H1 (cell line): ENCODE results near the gene CUX1. TPM values are rescaled to one million over a fixed set of nuclear protein-coding genes. Genes with fewer than 3 reads are reported as not detected.

Experiments used
- CTCF ChIA-PET: fragments of 300-600 bp; sonication (Branson Sonifier 250); formaldehyde crosslinking; loops from one replicate; lab custom pipeline; 2021; ENCODE audit not compliant: partially characterized antibody; lab: Charles Lee
- POLR2A ChIA-PET: fragments of 300-600 bp; sonication (Branson Sonifier 250); formaldehyde crosslinking; loops from one replicate; lab custom pipeline; 2021; ENCODE audit warnings: inconsistent platforms; ENCODE audit not compliant: partially characterized antibody; lab: Charles Lee
- DNase-seq, 2 experiments: peaks; one replicate each; pipeline versions ENCODE4 v3.0.0 to v3.0.0-alpha.2; 2010 to 2022; ENCODE audit warnings: low spot score in 2 of 2, low read depth in 1 of 2, mixed read lengths in 1 of 2
- FAIRE-seq: peaks from 2 replicates; lab custom pipeline; 2011; peaks lifted over from hg19 to GRCh38; lab: Jason Lieb, UNC
- H2AFZ ChIP-seq: 2 replicates; pipeline ENCODE4 v1.8.1; 2012; ENCODE audit warnings: low read length, inconsistent platforms
- H2AK5ac ChIP-seq: 2 replicates; pipeline ENCODE4 v1.6.1; 2013; ENCODE audit warnings: low read depth, low read length
- H2BK120ac ChIP-seq: replicated peaks from 2 replicates; pipeline ENCODE3; 2013; ENCODE audit warnings: low read depth, low read length, inconsistent platforms
- H2BK12ac ChIP-seq: 2 replicates; pipeline ENCODE4 v1.6.1; 2013; ENCODE audit warnings: low read depth, low read length
- H2BK15ac ChIP-seq: 2 replicates; pipeline ENCODE4 v1.6.1; 2013; ENCODE audit warnings: low read length
- H2BK20ac ChIP-seq: 2 replicates; pipeline ENCODE4 v1.6.1; 2013; ENCODE audit warnings: low read length
- H2BK5ac ChIP-seq: 2 replicates; pipeline ENCODE4 v1.6.1; 2013; ENCODE audit warnings: low read depth, low read length
- H3K14ac ChIP-seq: 2 replicates; pipeline ENCODE4 v1.6.1; 2013; ENCODE audit warnings: inconsistent platforms; ENCODE audit not compliant: insufficient read length
- H3K18ac ChIP-seq: 2 replicates; pipeline ENCODE4 v1.6.1; 2013; ENCODE audit warnings: low read length; ENCODE audit errors: extremely low read depth
- H3K23ac ChIP-seq: 2 replicates; pipeline ENCODE4 v1.6.1; 2013; ENCODE audit warnings: inconsistent platforms; ENCODE audit not compliant: insufficient read length
- H3K23me2 ChIP-seq: 2 replicates; pipeline ENCODE4 v1.6.1; 2013; ENCODE audit warnings: low read depth, low read length
- H3K27ac ChIP-seq: 2 replicates; pipeline ENCODE4 v1.6.1; 2011; ENCODE audit warnings: low read depth, low read length, inconsistent platforms
- H3K27me3 ChIP-seq, 4 experiments: replicated peaks in 1 of 4; 1 replicate in 1 of 4; 2 replicates in 3 of 4; pipeline versions ENCODE4 v1.6.1 to v1.8.1; 2011 to 2013; ENCODE audit warnings: low read length in 3 of 4, mild to moderate bottlenecking in 3 of 4, inconsistent platforms in 2 of 4, mixed read lengths in 2 of 4, moderate library complexity in 1 of 4; ENCODE audit not compliant: control insufficient read depth in 3 of 4, insufficient read depth in 3 of 4; ENCODE audit errors: extremely low read depth in 1 of 4
- H3K36me3 ChIP-seq, 4 experiments: 2 replicates each; pipeline versions ENCODE4 v1.6.1 to v1.8.1; 2011 to 2013; ENCODE audit warnings: mild to moderate bottlenecking in 4 of 4, low read length in 3 of 4, moderate library complexity in 2 of 4, control low read depth in 1 of 4, inconsistent platforms in 1 of 4; ENCODE audit not compliant: insufficient read depth in 4 of 4, control insufficient read depth in 2 of 4
- H3K4ac ChIP-seq: replicated peaks from 2 replicates; pipeline ENCODE3; 2013; ENCODE audit warnings: low read length, low read depth, mixed read lengths, inconsistent platforms; ENCODE audit not compliant: insufficient read length
- H3K4me1 ChIP-seq, 4 experiments: replicated peaks in 1 of 4; 1 replicate in 1 of 4; 2 replicates in 3 of 4; pipeline versions ENCODE4 v1.6.1 to v1.8.1; 2011 to 2013; ENCODE audit warnings: low read length in 3 of 4, inconsistent platforms in 2 of 4, mixed read lengths in 1 of 4; ENCODE audit not compliant: insufficient read depth in 4 of 4, control insufficient read depth in 3 of 4
- H3K4me2 ChIP-seq, 2 experiments: 2 replicates each; pipeline versions ENCODE4 v1.6.1 to v1.8.1; 2011 to 2013; ENCODE audit warnings: low read depth in 2 of 2, low read length in 2 of 2, control low read depth in 1 of 2, inconsistent platforms in 1 of 2, mild to moderate bottlenecking in 1 of 2; ENCODE audit not compliant: insufficient read depth in 1 of 2
- H3K4me3 ChIP-seq, 4 experiments: fragments of 200-600, 300-600 bp in 1 of 4; sonication (generic), shearing (Covaris generic), sonication (Bioruptor Twin) in 1 of 4; 2 replicates each; pipeline versions ENCODE4 v1.5.1 to v1.8.1; 2011 to 2016; ENCODE audit warnings: low read length in 4 of 4, low read depth in 3 of 4, control low read depth in 2 of 4, inconsistent platforms in 2 of 4, mild to moderate bottlenecking in 2 of 4, mixed read lengths in 1 of 4, moderate library complexity in 1 of 4; ENCODE audit not compliant: insufficient read depth in 2 of 4; ENCODE audit errors: extremely low read depth in 1 of 4
- H3K56ac ChIP-seq: replicated peaks from 2 replicates; pipeline ENCODE3; 2013; ENCODE audit warnings: low read depth, mild to moderate bottlenecking, mixed read lengths, low read length, inconsistent platforms; ENCODE audit not compliant: insufficient read length
- H3K79me1 ChIP-seq: 2 replicates; pipeline ENCODE4 v1.6.1; 2013; ENCODE audit warnings: low read depth, low read length, control low read depth
- H3K79me2 ChIP-seq, 2 experiments: 2 replicates each; pipeline versions ENCODE4 v1.6.1 to v1.8.1; 2012 to 2013; ENCODE audit warnings: low read length in 2 of 2, mild to moderate bottlenecking in 2 of 2, inconsistent platforms in 1 of 2; ENCODE audit not compliant: insufficient read depth in 2 of 2, control insufficient read depth in 1 of 2
- H3K9ac ChIP-seq, 4 experiments: replicated peaks in 1 of 4; 1 replicate in 1 of 4; 2 replicates in 3 of 4; pipeline versions ENCODE4 v1.6.1 to v1.8.1; 2011 to 2013; ENCODE audit warnings: low read depth in 3 of 4, low read length in 3 of 4, control low read depth in 2 of 4, mild to moderate bottlenecking in 2 of 4, moderate library complexity in 2 of 4, inconsistent platforms in 1 of 4; ENCODE audit errors: extremely low read depth in 1 of 4
- H3K9me3 ChIP-seq, 2 experiments: 2 replicates each; pipeline versions ENCODE4 v1.6.1 to v1.8.1; 2012 to 2013; ENCODE audit warnings: mild to moderate bottlenecking in 2 of 2, moderate library complexity in 2 of 2, control low read depth in 1 of 2, inconsistent platforms in 1 of 2, low read depth in 1 of 2, low read length in 1 of 2, mixed read lengths in 1 of 2; ENCODE audit not compliant: insufficient read depth in 2 of 2
- H4K20me1 ChIP-seq, 2 experiments: replicated peaks in 1 of 2; 2 replicates each; pipeline versions ENCODE3 to v1.8.1; 2011 to 2013; ENCODE audit warnings: inconsistent platforms in 2 of 2, low read length in 2 of 2, mild to moderate bottlenecking in 1 of 2; ENCODE audit not compliant: insufficient read depth in 2 of 2, control insufficient read depth in 1 of 2
- H4K5ac ChIP-seq: 2 replicates; pipeline ENCODE4 v1.6.1; 2013; ENCODE audit warnings: low read length, low read depth, mixed read lengths, inconsistent platforms; ENCODE audit not compliant: insufficient read length
- H4K8ac ChIP-seq: 2 replicates; pipeline ENCODE4 v1.8.0; 2013; ENCODE audit warnings: mild to moderate bottlenecking, moderate library complexity, low read length, inconsistent platforms; ENCODE audit not compliant: insufficient read depth; ENCODE audit errors: extremely low read depth
- H4K91ac ChIP-seq: replicated peaks from 2 replicates; pipeline ENCODE3; 2013; ENCODE audit warnings: low read length, mixed read lengths, inconsistent platforms; ENCODE audit not compliant: insufficient read length
- EGR1 ChIP-seq: IDR thresholded peaks from 2 replicates; pipeline ENCODE4 v1.6.1; 2011; ENCODE audit warnings: low read depth, low read length, borderline replicate concordance
- KDM5A ChIP-seq: fragments of 200-600 bp; IDR thresholded peaks from 2 replicates; pipeline ENCODE4 v1.7.1; 2012; ENCODE audit warnings: mild to moderate bottlenecking, low read length, inconsistent platforms, mixed read lengths
- SIN3A ChIP-seq, 2 experiments: IDR thresholded peaks in 1 of 2; conservative IDR thresholded peaks in 1 of 2; 2 replicates each; pipeline ENCODE4 v1.6.1; 2011 to 2012; ENCODE audit warnings: low read length in 2 of 2, improper control_type of control experiment in 1 of 2, low read depth in 1 of 2, mild to moderate bottlenecking in 1 of 2
- WGBS, 2 experiments: shearing (Covaris generic) in 1 of 2; methylation state at CpG; one replicate each; pipeline versions ENCODE4 v1.1.6 to v1.1.7; 2013 to 2015; ENCODE audit warnings: low lambda C conversion rate in 2 of 2, mixed read lengths in 2 of 2, inconsistent platforms in 1 of 2, low coverage in 1 of 2, missing lambda C conversion rate in 1 of 2; ENCODE audit not compliant: insufficient replicate concordance in 2 of 2, insufficient coverage in 1 of 2, insufficient read length in 1 of 2; ENCODE audit errors: extremely low coverage in 1 of 2, missing lambda C conversion rate in 1 of 2; 5-methylcytosine and 5-hydroxymethylcytosine counted together
- polyA plus RNA-seq, 7 experiments: library from polyadenylated mRNA; depleted of rRNA in 3 of 7; stranded (reverse) in 5 of 7; unstranded in 2 of 7; fragments of >200 nt in 5 of 7; fragments of 200-250 nt in 2 of 7; gene quantifications; 1 replicate in 5 of 7; 2 replicates in 1 of 7; 4 replicates in 1 of 7; pipeline versions ENCODE4 v1.2.1 to v1.2.3, GENCODE V29; 2011 to 2013; ENCODE audit warnings: missing spikeins in 2 of 7, mixed read lengths in 2 of 7
- total RNA-seq: library from RNA; stranded (reverse); fragmentation: NEBNext Ultra II Directional; extraction: Animal tissue kit (Norgen Biotek cat#: 25700); gene quantifications from 2 replicates; pipeline ENCODE4 v1.2.1, GENCODE V29; 2021
- TF ChIP-seq, protein P1 (sequence below): IDR thresholded peaks from 2 replicates; pipeline ENCODE4 v1.6.1; 2012; ENCODE audit warnings: low read length, inconsistent platforms

The CUX1 gene
- total and polyA plus RNA-seq, 2 of the 8 experiments (the other 6 are each of a cell fraction or from before 2014, with no cell fraction given), result 21.6 to 65.9 TPM

DNA sequence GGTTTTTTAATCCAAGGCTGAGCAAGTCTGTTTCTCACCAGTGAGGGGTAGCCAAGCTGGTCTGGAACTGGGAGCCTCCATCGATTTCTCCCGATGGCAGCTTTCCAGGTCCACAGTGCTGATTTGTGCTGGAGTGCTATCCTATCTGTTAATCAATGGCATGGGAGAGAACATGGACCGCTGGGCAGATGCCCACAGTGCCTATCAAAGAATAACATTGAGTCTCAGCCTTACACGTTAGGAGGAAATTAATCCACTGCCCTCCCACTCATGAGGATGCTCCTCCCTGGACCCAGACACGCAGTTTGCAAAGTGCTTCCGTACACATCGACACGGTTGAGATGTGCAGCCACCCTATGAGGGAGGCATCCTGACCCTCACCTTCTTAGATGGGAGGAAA is 36.0 kb upstream of the CUX1 start:
- no peak overlapping the region for H3K4me3 ChIP-seq

More for the DNA sequence above, 36.0 kb upstream of the CUX1 start:
- Histone ChIP-seq H2BK5ac (no peak overlapping the region), H2AFZ (no peak overlapping the region), H3K79me1 (no peaks in the 10 kb centered on the region), H3K23ac (no peak overlapping the region), H4K91ac (no peak overlapping the region), H3K4ac (no peak overlapping the region), H3K36me3 (no peaks in the 10 kb centered on the region), H3K4me2 (no peak overlapping the region), H4K5ac (no peak overlapping the region), H3K23me2 (no peaks in the 10 kb centered on the region), H3K18ac (no peak overlapping the region), H3K79me2 (no peaks in the 10 kb centered on the region), H3K9me3 (no peaks in the 10 kb centered on the region), H2BK15ac (no peak overlapping the region), H3K27ac (no peak overlapping the region), H2BK20ac (no peak overlapping the region), H2AK5ac (no peak overlapping the region), H4K20me1 (no peaks in the 10 kb centered on the region), H3K9ac (no peak overlapping the region), H3K4me1 (no peaks in the 10 kb centered on the region)
- DNase-seq (no peak), FAIRE-seq (no peak)
- POLR2A ChIA-PET, result interaction anchor here (0.7 kb wide), 1 partner anchor 13 kb away, joined by 4 read pairs; no protein-coding TSS in a partner anchor
- no peak for TF ChIP-seq SIN3A (conservative IDR thresholded peaks at IDR 0.05 in 1 of 2, IDR thresholded peaks at IDR 0.05 in 1 of 2; ENCODE audit: low read depth in 1 of 2, low read length in 2 of 2)
- TF ChIP-seq, protein P1, sequence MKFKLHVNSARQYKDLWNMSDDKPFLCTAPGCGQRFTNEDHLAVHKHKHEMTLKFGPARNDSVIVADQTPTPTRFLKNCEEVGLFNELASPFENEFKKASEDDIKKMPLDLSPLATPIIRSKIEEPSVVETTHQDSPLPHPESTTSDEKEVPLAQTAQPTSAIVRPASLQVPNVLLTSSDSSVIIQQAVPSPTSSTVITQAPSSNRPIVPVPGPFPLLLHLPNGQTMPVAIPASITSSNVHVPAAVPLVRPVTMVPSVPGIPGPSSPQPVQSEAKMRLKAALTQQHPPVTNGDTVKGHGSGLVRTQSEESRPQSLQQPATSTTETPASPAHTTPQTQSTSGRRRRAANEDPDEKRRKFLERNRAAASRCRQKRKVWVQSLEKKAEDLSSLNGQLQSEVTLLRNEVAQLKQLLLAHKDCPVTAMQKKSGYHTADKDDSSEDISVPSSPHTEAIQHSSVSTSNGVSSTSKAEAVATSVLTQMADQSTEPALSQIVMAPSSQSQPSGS, result no peak
- TF ChIP-seq KDM5A, result no peak
- no peak for TF ChIP-seq EGR1
- TF ChIP-seq, all 59 proteins: peak for 0
- 84% methylated on average over 8 of the region's 8 CpGs; no CpG with 5 or more reads in 1 of the 2 experiments for WGBS, 2 experiments
- H2BK120ac ChIP-seq, result no peak overlapping the region
- H3K14ac ChIP-seq, result no peak overlapping the region
- no peaks in the 10 kb centered on the region; a peak in 1 of 7 replicates for H3K27me3 ChIP-seq
- no peak overlapping the region for H4K8ac ChIP-seq
- no peak overlapping the region for H2BK12ac ChIP-seq
- no peak overlapping the region for H3K56ac ChIP-seq
- CTCF ChIA-PET, result interaction anchor here (1.1 to 1.7 kb wide), 3 partner anchors 11 to 179 kb away, joined by 3 to 7 read pairs (median 6); no protein-coding TSS in a partner anchor
